Neural progenitor cell (in vitro differentiated cells): ENCODE measurements around the gene FASLG.

ENCODE experiments used
- CTCF ChIP-seq: fragments of 200-600 bp; sonication (generic); IDR thresholded peaks from 2 replicates; pipeline ENCODE4 v1.5.1; 2017; ENCODE audit warnings: antibody characterized with exemption, mild to moderate bottlenecking
- EZH2 ChIP-seq: fragments of 200-600 bp; sonication (generic); IDR thresholded peaks from 2 replicates; pipeline ENCODE4 v1.6.1; 2017; ENCODE audit warnings: antibody characterized with exemption, mild to moderate bottlenecking, moderate library complexity

DNA sequence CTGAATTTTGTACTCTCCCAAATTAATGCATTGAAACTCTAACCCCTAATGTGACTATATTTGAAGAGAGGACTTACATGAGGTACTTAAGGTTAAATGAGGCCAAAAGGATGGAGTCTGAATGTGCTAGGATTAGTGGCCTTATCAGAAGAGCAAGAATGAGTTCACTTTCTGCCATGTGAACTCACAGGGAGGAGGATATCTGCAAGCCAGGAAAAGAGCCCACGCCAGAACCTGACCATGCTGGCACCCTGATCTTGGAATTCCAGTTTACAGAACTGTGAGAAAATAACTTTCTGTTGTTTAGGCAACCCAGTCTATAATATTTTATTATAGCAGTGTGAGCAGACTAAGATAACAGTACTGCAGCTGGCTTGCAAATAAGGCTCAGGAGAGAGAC, 12.2 kb upstream of the FASLG start:
- TF ChIP-seq CTCF (no peak), EZH2 (no peak)
